ENCODE data around the gene SPTB.

DNA sequence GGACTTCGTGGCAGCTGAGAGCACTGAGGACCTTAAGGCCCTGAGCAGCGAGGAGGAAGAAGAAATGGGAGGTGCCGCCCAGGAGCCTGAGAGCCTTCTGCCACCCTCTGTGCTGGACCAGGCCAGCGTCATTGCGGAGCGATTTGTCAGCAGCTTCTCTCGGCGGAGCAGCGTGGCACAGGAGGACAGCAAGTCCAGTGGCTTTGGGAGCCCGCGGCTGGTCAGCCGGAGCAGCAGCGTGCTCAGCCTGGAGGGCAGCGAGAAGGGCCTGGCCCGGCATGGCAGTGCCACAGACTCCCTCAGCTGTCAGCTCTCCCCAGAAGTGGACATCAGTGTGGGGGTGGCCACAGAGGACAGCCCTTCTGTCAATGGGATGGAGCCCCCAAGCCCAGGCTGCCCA, 138.5 kb downstream of the SPTB start:
- TF ChIP-seq, protein P1, sequence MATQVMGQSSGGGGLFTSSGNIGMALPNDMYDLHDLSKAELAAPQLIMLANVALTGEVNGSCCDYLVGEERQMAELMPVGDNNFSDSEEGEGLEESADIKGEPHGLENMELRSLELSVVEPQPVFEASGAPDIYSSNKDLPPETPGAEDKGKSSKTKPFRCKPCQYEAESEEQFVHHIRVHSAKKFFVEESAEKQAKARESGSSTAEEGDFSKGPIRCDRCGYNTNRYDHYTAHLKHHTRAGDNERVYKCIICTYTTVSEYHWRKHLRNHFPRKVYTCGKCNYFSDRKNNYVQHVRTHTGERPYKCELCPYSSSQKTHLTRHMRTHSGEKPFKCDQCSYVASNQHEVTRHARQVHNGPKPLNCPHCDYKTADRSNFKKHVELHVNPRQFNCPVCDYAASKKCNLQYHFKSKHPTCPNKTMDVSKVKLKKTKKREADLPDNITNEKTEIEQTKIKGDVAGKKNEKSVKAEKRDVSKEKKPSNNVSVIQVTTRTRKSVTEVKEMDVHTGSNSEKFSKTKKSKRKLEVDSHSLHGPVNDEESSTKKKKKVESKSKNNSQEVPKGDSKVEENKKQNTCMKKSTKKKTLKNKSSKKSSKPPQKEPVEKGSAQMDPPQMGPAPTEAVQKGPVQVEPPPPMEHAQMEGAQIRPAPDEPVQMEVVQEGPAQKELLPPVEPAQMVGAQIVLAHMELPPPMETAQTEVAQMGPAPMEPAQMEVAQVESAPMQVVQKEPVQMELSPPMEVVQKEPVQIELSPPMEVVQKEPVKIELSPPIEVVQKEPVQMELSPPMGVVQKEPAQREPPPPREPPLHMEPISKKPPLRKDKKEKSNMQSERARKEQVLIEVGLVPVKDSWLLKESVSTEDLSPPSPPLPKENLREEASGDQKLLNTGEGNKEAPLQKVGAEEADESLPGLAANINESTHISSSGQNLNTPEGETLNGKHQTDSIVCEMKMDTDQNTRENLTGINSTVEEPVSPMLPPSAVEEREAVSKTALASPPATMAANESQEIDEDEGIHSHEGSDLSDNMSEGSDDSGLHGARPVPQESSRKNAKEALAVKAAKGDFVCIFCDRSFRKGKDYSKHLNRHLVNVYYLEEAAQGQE (IDR thresholded peaks at IDR 0.05; ENCODE audit: low read depth, low read length), result no peak
- TF ChIP-seq, protein P2, sequence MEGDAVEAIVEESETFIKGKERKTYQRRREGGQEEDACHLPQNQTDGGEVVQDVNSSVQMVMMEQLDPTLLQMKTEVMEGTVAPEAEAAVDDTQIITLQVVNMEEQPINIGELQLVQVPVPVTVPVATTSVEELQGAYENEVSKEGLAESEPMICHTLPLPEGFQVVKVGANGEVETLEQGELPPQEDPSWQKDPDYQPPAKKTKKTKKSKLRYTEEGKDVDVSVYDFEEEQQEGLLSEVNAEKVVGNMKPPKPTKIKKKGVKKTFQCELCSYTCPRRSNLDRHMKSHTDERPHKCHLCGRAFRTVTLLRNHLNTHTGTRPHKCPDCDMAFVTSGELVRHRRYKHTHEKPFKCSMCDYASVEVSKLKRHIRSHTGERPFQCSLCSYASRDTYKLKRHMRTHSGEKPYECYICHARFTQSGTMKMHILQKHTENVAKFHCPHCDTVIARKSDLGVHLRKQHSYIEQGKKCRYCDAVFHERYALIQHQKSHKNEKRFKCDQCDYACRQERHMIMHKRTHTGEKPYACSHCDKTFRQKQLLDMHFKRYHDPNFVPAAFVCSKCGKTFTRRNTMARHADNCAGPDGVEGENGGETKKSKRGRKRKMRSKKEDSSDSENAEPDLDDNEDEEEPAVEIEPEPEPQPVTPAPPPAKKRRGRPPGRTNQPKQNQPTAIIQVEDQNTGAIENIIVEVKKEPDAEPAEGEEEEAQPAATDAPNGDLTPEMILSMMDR (IDR thresholded peaks at IDR 0.05 in 2 of 3, conservative IDR thresholded peaks at IDR 0.05 in 1 of 3; ENCODE audit: control insufficient read depth in 2 of 3, extremely low read depth in 1 of 3, insufficient read depth in 1 of 3, low read depth in 3 of 3, low read length in 3 of 3), result no peak
- no peak for TF ChIP-seq TCF12 (IDR thresholded peaks at IDR 0.05; ENCODE audit: low read depth, low read length)
- no peak for TF ChIP-seq EP300 (IDR thresholded peaks at IDR 0.05; ENCODE audit: borderline replicate concordance in 1 of 2, control insufficient read depth in 1 of 2, low read depth in 2 of 2, low read length in 2 of 2)
- TF ChIP-seq HCFC1 (IDR thresholded peaks at IDR 0.05; ENCODE audit: low read length), result no peak
- TF ChIP-seq GABPA (IDR thresholded peaks at IDR 0.05; ENCODE audit: low read depth), result no peak
- TF ChIP-seq, protein P3, sequence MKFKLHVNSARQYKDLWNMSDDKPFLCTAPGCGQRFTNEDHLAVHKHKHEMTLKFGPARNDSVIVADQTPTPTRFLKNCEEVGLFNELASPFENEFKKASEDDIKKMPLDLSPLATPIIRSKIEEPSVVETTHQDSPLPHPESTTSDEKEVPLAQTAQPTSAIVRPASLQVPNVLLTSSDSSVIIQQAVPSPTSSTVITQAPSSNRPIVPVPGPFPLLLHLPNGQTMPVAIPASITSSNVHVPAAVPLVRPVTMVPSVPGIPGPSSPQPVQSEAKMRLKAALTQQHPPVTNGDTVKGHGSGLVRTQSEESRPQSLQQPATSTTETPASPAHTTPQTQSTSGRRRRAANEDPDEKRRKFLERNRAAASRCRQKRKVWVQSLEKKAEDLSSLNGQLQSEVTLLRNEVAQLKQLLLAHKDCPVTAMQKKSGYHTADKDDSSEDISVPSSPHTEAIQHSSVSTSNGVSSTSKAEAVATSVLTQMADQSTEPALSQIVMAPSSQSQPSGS (IDR thresholded peaks at IDR 0.05; ENCODE audit: low read length), result no peak
- TF ChIP-seq POLR2AphosphoS2 (IDR thresholded peaks at IDR 0.05; ENCODE audit: low read depth, low read length), result no peak
- TF ChIP-seq RFX5 (IDR thresholded peaks at IDR 0.05; ENCODE audit: low read depth, low read length), result no peak
- no peak for TF ChIP-seq NFIC (IDR thresholded peaks at IDR 0.05; ENCODE audit: low read depth, low read length)
- TF ChIP-seq POLR2AphosphoS5 (IDR thresholded peaks at IDR 0.05; ENCODE audit: low read length), result no peak
- TF ChIP-seq, protein P4, sequence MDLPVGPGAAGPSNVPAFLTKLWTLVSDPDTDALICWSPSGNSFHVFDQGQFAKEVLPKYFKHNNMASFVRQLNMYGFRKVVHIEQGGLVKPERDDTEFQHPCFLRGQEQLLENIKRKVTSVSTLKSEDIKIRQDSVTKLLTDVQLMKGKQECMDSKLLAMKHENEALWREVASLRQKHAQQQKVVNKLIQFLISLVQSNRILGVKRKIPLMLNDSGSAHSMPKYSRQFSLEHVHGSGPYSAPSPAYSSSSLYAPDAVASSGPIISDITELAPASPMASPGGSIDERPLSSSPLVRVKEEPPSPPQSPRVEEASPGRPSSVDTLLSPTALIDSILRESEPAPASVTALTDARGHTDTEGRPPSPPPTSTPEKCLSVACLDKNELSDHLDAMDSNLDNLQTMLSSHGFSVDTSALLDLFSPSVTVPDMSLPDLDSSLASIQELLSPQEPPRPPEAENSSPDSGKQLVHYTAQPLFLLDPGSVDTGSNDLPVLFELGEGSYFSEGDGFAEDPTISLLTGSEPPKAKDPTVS (IDR thresholded peaks at IDR 0.05; ENCODE audit: low read depth, low read length), result no peak
